Fibroblast of peridontal ligament (primary cell): ENCODE results near the gene CABP7.

ENCODE experiments used
- DNase-seq: peaks from one replicate; pipeline ENCODE4 v3.0.0-alpha.2; 2010; ENCODE audit errors: extremely low read depth

The CABP7 gene

GRCh38 chr22:29722587-29722986 lies 2.8 kb downstream of the CABP7 start:
- no peak for DNase-seq

GRCh38 chr22:29723766-29724165 lies 4.0 kb downstream of the CABP7 start:
- no peak for DNase-seq

DNA sequence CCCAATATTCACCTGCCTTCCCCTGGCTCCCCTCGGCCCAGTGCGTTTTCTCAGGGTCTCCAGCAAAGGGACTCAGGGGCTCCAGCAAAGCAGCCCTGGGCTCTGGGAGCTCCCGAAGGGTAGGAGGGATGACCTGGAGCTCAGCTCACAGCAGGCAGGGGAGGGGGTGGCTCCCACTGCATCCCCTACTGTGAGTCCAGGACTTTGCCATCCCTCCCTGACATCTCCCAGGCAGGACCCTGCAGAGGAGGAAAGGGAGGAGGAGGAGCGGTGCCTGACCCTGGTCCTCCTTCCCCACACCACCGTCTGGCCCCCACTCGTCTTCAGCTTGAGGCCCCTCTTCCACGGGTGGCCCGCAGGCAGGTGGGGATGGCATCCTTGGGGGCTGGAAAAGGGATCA lies 5.0 kb downstream of the CABP7 start:
- DNase-seq: no peak

DNA sequence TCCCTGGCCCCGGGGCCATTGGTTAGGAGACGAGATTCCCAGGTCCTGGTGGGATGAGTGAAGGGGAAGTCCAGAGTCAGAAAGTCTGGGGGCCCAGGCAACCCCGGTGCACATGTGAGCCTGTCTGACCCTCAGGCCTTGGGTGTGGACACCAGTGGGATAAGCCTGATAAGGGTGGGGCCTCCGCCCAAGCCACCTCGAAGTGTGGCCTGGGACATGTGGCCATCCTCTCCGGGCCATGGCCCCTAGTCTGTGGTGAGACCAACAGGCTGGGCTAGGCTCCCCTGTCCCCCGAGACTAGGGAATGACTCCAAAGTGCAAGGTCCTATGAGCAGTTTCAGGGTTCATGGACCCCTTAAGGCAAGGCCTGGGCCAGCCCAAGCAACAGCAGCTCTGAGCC lies 6.3 kb downstream of the CABP7 start:
- DNase-seq: no peak

DNA sequence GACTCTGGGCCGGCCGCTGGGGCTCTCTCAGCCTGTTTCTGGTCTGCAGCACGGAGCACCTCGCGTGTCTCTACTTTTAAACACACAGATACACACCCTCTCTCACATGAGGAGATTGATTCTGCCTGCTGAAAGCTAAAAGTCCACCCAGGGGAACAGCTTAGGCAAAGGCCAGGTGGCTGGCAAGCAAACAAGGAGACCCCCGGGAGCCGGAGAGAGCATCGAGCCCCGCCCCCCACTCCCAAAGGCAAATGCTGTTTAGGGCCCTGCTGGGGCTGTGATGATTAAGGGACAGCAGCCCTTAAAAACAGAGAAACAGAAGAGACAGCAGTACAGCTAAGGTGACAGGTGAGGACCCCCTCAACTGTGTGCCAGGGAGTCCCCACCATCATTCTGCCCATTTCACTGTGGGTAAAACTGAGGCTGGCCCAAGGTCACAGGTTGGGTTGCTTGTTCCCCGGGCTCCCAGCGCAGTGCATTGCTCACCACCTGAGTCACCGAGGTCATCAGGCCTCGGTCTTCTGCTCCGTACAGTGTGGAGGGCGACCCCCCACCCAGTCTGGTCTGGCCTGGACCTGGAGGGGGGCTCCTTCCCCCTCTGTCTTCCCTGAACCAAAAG lies 6.8 kb downstream of the CABP7 start:
- no peak for DNase-seq

GRCh38 chr22:29727131-29727523 lies 7.3 kb downstream of the CABP7 start:
- peak; percentile 38 for DNase-seq

- no peak for DNase-seq
These were observed 9.4 kb downstream of the CABP7 start for GRCh38 chr22:29729161-29729560.

DNA sequence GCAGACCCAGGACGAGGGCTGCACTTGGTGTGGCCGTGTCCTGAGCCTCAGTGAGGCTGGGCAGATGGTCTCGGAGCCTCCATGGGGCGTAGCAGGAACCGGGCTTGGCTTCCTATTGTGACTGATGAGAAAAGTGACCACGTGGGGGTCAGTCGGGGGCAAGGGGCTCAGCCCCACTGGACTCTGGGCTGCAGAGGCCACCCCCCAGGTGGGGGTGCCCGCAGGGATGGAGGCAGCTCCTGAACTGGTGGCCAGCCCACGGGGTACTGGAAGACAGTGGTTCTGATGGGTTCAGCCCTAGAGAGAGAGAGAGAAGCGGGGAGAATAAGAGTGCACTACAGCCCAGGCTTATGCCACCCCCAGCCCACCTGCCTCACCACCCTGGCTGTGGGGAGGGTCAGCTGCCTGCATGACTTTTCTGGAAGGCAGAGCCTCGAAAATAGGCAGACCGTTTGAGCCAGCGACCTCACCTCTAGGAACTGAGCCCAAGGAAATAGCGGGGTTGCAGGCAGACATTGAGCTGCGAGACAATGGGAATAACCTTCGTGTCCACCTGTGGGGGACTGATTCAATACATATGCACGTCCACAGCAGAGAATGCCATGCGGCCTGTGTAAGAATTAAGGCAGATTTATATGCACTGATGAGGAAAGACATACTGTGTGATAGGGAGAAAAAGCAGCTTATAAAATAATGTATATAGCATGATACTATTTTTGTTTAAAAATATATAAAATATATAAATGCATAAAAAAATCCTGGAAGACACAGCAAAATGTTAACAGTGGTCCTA lies 11.5 kb downstream of the CABP7 start:
- DNase-seq: no peak

GRCh38 chr22:29732883-29733282 lies 13.1 kb downstream of the CABP7 start:
- DNase-seq: no peak

DNA sequence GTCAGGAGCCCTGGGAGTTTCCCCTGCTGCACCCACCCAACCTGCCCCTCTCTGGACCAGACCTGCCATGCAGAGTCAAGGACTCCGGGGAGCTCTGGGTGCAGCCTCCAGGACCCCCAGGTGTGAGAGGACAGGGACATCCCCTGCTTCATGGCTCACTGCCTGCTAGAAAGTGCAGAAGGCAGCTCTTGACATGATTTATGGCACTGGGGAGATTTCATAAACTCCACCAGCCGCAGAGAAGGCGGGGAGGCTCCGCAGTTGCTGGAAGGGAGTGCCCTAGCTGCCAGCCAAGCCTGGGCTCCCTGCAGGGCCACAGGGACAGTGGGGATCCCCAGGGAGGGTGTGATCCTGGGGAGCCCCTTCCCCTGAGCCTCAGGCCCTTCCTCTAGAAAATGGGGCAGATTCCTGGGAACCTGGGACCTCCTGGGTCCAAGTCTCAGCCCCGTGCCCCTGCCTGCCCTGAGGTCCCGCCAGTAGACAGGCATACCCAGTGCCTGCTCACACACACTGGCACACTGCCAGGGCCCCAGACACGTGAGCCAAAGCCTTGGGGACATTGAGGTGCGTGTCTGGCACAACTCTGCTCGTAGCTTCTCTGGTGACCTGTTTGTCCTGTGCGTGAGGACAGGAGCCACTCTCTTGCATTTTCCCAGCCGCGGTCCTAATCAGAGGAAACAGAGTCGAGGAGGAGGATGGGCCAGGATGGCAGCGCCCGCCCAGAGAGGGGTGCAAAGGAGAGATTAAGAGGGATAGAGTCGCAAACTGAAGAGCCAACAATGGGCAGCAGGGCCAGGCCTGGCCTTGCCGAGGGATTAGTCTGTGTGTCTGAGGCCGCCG lies 13.8 kb downstream of the CABP7 start:
- DNase-seq: no peak

GRCh38 chr22:29734406-29734805 lies 14.6 kb downstream of the CABP7 start:
- no peak for DNase-seq

GRCh38 chr22:29734838-29735237 lies 15.0 kb downstream of the CABP7 start:
- no peak for DNase-seq

GRCh38 chr22:29735416-29735815 lies 15.6 kb downstream of the CABP7 start:
- DNase-seq: no peak

- no peak for DNase-seq
These were observed 17.7 kb downstream of the CABP7 start for GRCh38 chr22:29737251-29738117.

DNA sequence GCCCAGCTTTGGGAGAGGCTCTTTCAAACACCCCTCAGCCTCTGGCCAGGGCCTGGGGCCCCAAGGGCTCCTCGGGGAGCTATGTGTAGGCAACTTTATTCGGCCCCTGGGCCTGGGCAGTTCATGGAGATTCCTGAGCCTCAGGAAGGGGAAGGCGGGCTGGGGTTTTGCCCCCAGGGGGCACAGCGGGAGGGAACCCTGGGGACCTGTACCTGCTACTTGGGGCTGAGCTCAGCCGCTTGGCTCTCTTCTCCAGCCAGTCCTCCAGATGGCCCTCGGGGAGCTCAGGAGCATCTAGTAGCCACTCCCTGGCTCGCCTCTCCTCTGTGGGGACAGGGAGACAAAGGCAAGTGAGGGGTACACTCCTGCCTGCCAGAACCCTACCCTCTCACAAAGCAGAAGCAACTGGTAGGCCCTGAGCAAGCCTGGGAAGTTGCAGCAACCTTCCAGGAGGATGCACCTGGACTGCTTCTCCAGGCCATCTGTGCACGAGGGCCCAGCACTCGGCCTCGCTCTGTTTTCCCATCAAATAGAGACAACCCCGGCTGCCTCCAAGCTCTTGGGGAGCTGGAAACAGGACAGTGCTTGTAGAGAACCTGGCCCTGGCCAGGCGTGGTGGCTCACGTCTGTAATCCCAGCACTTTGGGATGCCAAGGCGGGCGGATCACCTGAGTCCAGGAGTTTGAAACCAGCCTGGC lies 18.5 kb downstream of the CABP7 start:
- no peak for DNase-seq

DNA sequence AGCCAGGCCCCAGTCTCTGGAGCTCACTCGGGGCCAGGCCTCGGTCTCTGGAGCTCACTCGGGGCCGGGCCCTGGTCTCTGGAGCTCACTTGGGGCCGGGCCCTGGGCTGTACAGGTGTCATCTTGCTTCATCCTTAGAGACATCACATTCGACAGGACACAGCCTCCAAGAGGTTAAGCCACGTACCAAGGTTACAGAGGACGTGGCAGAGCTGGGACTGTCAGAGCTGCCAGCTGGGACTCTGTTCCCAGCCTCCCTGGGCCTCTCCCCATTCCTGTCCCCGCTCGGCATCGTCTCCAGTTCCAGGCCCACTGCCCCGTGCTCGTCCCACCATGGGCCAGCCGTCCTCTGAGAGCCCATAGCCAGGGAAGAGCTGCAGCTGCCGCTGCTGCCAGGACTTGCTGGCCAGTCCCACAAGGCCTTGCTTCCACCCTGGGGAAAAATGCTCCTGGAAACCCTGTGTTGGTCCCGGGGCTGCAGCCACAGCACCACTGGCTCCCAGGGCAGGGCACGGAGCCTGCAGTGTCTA lies 19.6 kb downstream of the CABP7 start:
- DNase-seq: no peak

DNA sequence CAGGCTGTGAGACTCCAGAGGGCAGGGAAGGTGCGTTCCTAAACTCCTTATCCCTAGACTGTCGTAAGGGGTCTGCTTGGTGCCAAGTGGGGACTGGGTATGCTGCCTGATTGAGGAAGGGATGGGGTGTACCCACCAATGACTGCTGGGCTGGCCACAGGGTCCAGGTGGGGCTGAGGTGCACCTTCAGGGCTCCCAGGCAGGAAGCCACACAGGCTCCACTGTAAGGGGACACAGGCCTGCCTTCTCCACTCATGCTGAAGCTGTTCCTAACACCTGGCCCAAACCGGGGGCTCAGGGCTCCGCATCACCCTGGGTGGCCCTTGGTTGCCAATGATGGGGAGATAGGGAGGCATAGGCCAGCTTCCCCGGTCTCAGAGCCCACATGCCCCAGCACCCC lies 20.4 kb downstream of the CABP7 start:
- no peak for DNase-seq

- no peak for DNase-seq
These were observed 22.1 kb downstream of the CABP7 start for GRCh38 chr22:29741926-29742325.

GRCh38 chr22:29742326-29742725 lies 22.5 kb downstream of the CABP7 start:
- DNase-seq: no peak

- DNase-seq: peak; percentile 90
These were observed 25.1 kb downstream of the CABP7 start for GRCh38 chr22:29744902-29745301.

DNA sequence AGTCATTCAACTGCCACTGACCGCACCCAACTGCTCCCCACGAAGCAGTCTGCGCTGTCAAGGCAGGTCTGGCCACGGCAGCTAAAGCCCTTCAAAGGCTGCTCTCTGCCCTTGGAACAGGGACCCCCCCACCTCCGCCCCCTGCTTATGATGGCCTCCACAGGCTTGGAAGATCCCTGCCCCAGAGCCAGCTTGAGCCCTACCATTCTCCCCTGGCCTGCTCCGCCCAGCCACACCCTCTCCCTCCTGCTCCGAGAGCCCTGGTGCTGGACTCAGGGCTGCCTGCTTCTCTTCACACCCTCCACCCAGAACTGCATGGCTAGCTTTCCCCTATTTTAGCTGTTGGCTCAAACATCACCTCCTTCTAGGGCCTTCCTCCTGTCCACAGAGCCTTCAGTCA lies 28.0 kb downstream of the CABP7 start:
- no peak for DNase-seq
